BLaER1 treated with 17β-estradiol and CSF1 and Interleukin-3, amounts not matched to agents 10 nM and 100 nM (cell line): ENCODE results near the gene SIGLEC15.
"Not testable (repeated sequence)": the region's sequence is repeated elsewhere in the genome, so short reads cannot be mapped to it uniquely, and the experiment has no call there.

Experiments used
- H3K27ac ChIP-seq, 11 experiments: shearing (Covaris generic); formaldehyde crosslinking; 2 replicates each; pipeline ENCODE4 v1.8.1; 2022
- H3K27me3 ChIP-seq, 11 experiments: shearing (Covaris generic); formaldehyde crosslinking; 2 replicates each; pipeline ENCODE4 v1.8.1; 2022
- H3K36me3 ChIP-seq, 11 experiments: shearing (Covaris generic); formaldehyde crosslinking; 2 replicates each; pipeline ENCODE4 v1.8.1; 2022
- H3K4me1 ChIP-seq, 10 experiments: shearing (Covaris generic); formaldehyde crosslinking; 2 replicates each; pipeline ENCODE4 v1.8.1; 2022
- H3K4me2 ChIP-seq, 11 experiments: shearing (Covaris generic); formaldehyde crosslinking; 2 replicates each; pipeline ENCODE4 v1.8.1; 2022
- H3K4me3 ChIP-seq, 10 experiments: shearing (Covaris generic); formaldehyde crosslinking; 2 replicates each; pipeline ENCODE4 v1.8.1; 2022
- H3K9ac ChIP-seq, 11 experiments: shearing (Covaris generic); formaldehyde crosslinking; 2 replicates each; pipeline ENCODE4 v1.8.1; 2022
- H3K9me3 ChIP-seq, 11 experiments: shearing (Covaris generic); formaldehyde crosslinking; replicated peaks in 1 of 11; 2 replicates each; pipeline ENCODE4 v1.8.1; 2022
- H4K20me1 ChIP-seq, 11 experiments: shearing (Covaris generic); formaldehyde crosslinking; 2 replicates each; pipeline ENCODE4 v1.8.1; 2022
- Cebpa-rat ChIP-seq, 11 experiments: shearing (Covaris generic); IDR thresholded peaks; 2 replicates each; pipeline ENCODE4 v1.8.1; 2022

The SIGLEC15 gene

GRCh38 chr18:45847119-45847518 lies 21.6 kb downstream of the SIGLEC15 start:
- H3K36me3 ChIP-seq = peaks cover 4 to 36% (median 14%) of the 10 kb centered on the region in 11 experiments; a peak in 19 of 22 replicates
- peaks cover 0 to 17% (median 6%) of the 10 kb centered on the region in 11 experiments; a peak in 9 of 22 replicates for H3K27me3 ChIP-seq
- peak overlapping the region in 3 of 11 experiments; percentile 5 to 26 (median 21); a peak in 3 of 22 replicates for H3K4me2 ChIP-seq

GRCh38 chr18:45848643-45849042 lies 23.2 kb downstream of the SIGLEC15 start:
- not testable (repeated sequence) for H3K27ac ChIP-seq

More at GRCh38 chr18:45847119-45847518, 21.6 kb downstream of the SIGLEC15 start:
- Histone ChIP-seq H3K9me3 (no peaks in the 10 kb centered on the region), H3K4me1 (peaks cover 7 to 33% (median 23%) of the 10 kb centered on the region in 10 experiments; a peak in 17 of 20 replicates), H3K4me3 (no peak overlapping the region), H4K20me1 (peaks cover 0 to 38% (median 4%) of the 10 kb centered on the region in 11 experiments; a peak in 11 of 22 replicates), H3K9ac (no peak overlapping the region), H3K27ac (no peak overlapping the region)
- no peak for TF ChIP-seq Cebpa-rat (IDR thresholded peaks at IDR 0.05)

GRCh38 chr18:45849529-45849928 lies 24.1 kb downstream of the SIGLEC15 start:
- H3K27me3 ChIP-seq = peaks cover 0 to 29% (median 10%) of the 10 kb centered on the region in 11 experiments; a peak in 11 of 22 replicates
- H3K4me3 ChIP-seq = no peak overlapping the region
- peaks cover 26 to 60% (median 38%) of the 10 kb centered on the region in 11 experiments for H3K36me3 ChIP-seq
- H3K27ac ChIP-seq = no peak overlapping the region
- peaks cover 0 to 33% (median 23%) of the 10 kb centered on the region in 10 experiments; a peak in 14 of 20 replicates for H3K4me1 ChIP-seq
- no peak for TF ChIP-seq Cebpa-rat (IDR thresholded peaks at IDR 0.05)
- H3K4me2 ChIP-seq = peak overlapping the region in 9 of 11 experiments; percentile 43 to 59 (median 48); a peak in 15 of 22 replicates
- H4K20me1 ChIP-seq = peaks cover 0 to 56% (median 4%) of the 10 kb centered on the region in 11 experiments; a peak in 10 of 22 replicates
- no peak overlapping the region for H3K9ac ChIP-seq
- H3K9me3 ChIP-seq = no peaks in the 10 kb centered on the region

More at GRCh38 chr18:45848643-45849042, 23.2 kb downstream of the SIGLEC15 start:
- Histone ChIP-seq H3K4me2 (peak overlapping the region in 1 of 11 experiments; percentile 10; a peak in 1 of 22 replicates), H3K27me3 (peaks cover 0 to 29% (median 10%) of the 10 kb centered on the region in 11 experiments; a peak in 11 of 22 replicates), H3K36me3 (peaks cover 18 to 52% (median 29%) of the 10 kb centered on the region in 11 experiments), H3K4me1 (peaks cover 0 to 33% (median 23%) of the 10 kb centered on the region in 10 experiments; a peak in 15 of 20 replicates), H4K20me1 (peaks cover 0 to 48% (median 4%) of the 10 kb centered on the region in 11 experiments; a peak in 10 of 22 replicates)
- not testable (repeated sequence) for H3K9ac ChIP-seq, H3K4me3 ChIP-seq, H3K9me3 ChIP-seq

GRCh38 chr18:45850021-45850420 lies 24.5 kb downstream of the SIGLEC15 start:
- no peaks in the 10 kb centered on the region for H3K9me3 ChIP-seq
- peaks cover 0 to 58% (median 4%) of the 10 kb centered on the region in 11 experiments; a peak in 10 of 22 replicates for H4K20me1 ChIP-seq
- peaks cover 0 to 33% (median 23%) of the 10 kb centered on the region in 10 experiments; a peak in 14 of 20 replicates for H3K4me1 ChIP-seq
- peaks cover 31 to 65% (median 43%) of the 10 kb centered on the region in 11 experiments for H3K36me3 ChIP-seq
- no peak for TF ChIP-seq Cebpa-rat (IDR thresholded peaks at IDR 0.05)
- no peak overlapping the region for H3K4me3 ChIP-seq
- H3K9ac ChIP-seq = no peak overlapping the region
- H3K27me3 ChIP-seq = peaks cover 0 to 29% (median 10%) of the 10 kb centered on the region in 11 experiments; a peak in 11 of 22 replicates
- H3K4me2 ChIP-seq = peak overlapping the region in 9 of 11 experiments; percentile 43 to 59 (median 48); a peak in 17 of 22 replicates
- H3K27ac ChIP-seq = no peak overlapping the region

GRCh38 chr18:45851161-45851925 lies 25.9 kb downstream of the SIGLEC15 start:
- Histone ChIP-seq H3K27ac (no peak overlapping the region), H3K36me3 (peaks cover 45 to 78% (median 56%) of the 10 kb centered on the region in 11 experiments)
- TF ChIP-seq Cebpa-rat (IDR thresholded peaks at IDR 0.05) = no peak

GRCh38 chr18:45852631-45853030 lies 27.2 kb downstream of the SIGLEC15 start:
- Histone ChIP-seq H3K27me3 (peaks cover 0 to 29% (median 10%) of the 10 kb centered on the region in 11 experiments; a peak in 11 of 22 replicates), H3K36me3 (peaks cover 57 to 91% (median 69%) of the 10 kb centered on the region in 11 experiments), H3K4me3 (no peak overlapping the region), H3K4me1 (peaks cover 0 to 30% (median 23%) of the 10 kb centered on the region in 10 experiments; a peak in 14 of 20 replicates), H3K4me2 (no peak overlapping the region), H3K9ac (no peak overlapping the region), H3K27ac (no peak overlapping the region), H3K9me3 (no peaks in the 10 kb centered on the region), H4K20me1 (peaks cover 0 to 58% (median 4%) of the 10 kb centered on the region in 11 experiments; a peak in 10 of 22 replicates)
- TF ChIP-seq Cebpa-rat (IDR thresholded peaks at IDR 0.05) = no peak

More at GRCh38 chr18:45851161-45851925, 25.9 kb downstream of the SIGLEC15 start:
- Histone ChIP-seq H3K27me3 (peaks cover 0 to 29% (median 10%) of the 10 kb centered on the region in 11 experiments; a peak in 11 of 22 replicates), H3K9me3 (no peaks in the 10 kb centered on the region), H3K9ac (no peak overlapping the region), H3K4me1 (peaks cover 0 to 33% (median 23%) of the 10 kb centered on the region in 10 experiments; a peak in 14 of 20 replicates), H4K20me1 (peaks cover 0 to 58% (median 4%) of the 10 kb centered on the region in 11 experiments; a peak in 10 of 22 replicates), H3K4me2 (peak overlapping the region in 7 of 11 experiments; percentile 31 to 59 (median 45); a peak in 10 of 22 replicates), H3K4me3 (no peak overlapping the region)

GRCh38 chr18:45854036-45854586 lies 28.6 kb downstream of the SIGLEC15 start:
- Histone ChIP-seq H3K27me3 (peaks cover 0 to 28% (median 10%) of the 10 kb centered on the region in 11 experiments; a peak in 11 of 22 replicates), H3K4me3 (no peak overlapping the region), H3K27ac (no peak overlapping the region), H4K20me1 (peaks cover 0 to 47% (median 4%) of the 10 kb centered on the region in 11 experiments; a peak in 9 of 22 replicates), H3K9me3 (no peaks in the 10 kb centered on the region), H3K4me1 (peaks cover 0 to 27% (median 23%) of the 10 kb centered on the region in 10 experiments; a peak in 14 of 20 replicates), H3K9ac (no peak overlapping the region), H3K4me2 (no peak overlapping the region), H3K36me3 (peaks cover 72 to 97% (median 84%) of the 10 kb centered on the region in 11 experiments)
- TF ChIP-seq Cebpa-rat (IDR thresholded peaks at IDR 0.05) = no peak

GRCh38 chr18:45856531-45856930 lies 31.1 kb downstream of the SIGLEC15 start:
- H3K36me3 ChIP-seq = peaks cover 85 to 100% (median 95%) of the 10 kb centered on the region in 11 experiments
- peaks cover 0 to 23% (median 0%) of the 10 kb centered on the region in 11 experiments; a peak in 8 of 22 replicates for H4K20me1 ChIP-seq
- no peak overlapping the region for H3K9ac ChIP-seq
- no peaks in the 10 kb centered on the region for H3K9me3 ChIP-seq
- H3K27ac ChIP-seq = no peak overlapping the region
- H3K27me3 ChIP-seq = peaks cover 0 to 17% (median 7%) of the 10 kb centered on the region in 11 experiments; a peak in 10 of 22 replicates
- H3K4me1 ChIP-seq = peaks cover 0 to 3% (median under 1%) of the 10 kb centered on the region in 10 experiments; a peak in 10 of 20 replicates
- no peak for TF ChIP-seq Cebpa-rat (IDR thresholded peaks at IDR 0.05)
- no peak overlapping the region for H3K4me3 ChIP-seq
- H3K4me2 ChIP-seq = no peak overlapping the region
